Jurkat, Clone E6-1 (cell line): ENCODE data around the gene DEFB128.

ENCODE experiments used
- DNase-seq: peaks from one replicate; pipeline ENCODE4 v3.0.0-alpha.2; 2011; ENCODE audit warnings: low read depth, low spot score
- H3K4me3 ChIP-seq: 2 replicates; pipeline ENCODE4 v1.5.1; 2011; ENCODE audit warnings: mild to moderate bottlenecking, low read length, control low read depth, moderate library complexity

DEFB128 gene

DNA sequence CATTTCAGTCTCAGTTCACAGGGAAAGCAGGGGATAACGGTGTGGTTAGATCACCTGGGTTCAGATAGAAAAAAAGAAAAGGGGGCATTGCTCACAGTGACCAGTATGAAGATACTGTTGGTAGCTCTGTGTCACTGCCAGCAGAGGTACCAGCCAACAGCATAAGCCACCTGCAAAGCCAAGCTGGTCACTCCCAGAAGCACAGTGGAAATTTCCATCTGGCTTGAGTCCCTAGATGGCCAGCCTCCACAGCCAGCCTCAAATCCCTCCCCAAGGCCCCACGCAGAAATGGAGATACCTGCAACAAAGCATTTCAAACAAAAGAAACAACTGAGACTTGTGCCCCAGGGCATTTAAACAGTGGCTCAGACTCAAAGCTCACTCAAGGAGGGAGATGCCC is 20.6 kb downstream of the DEFB128 start:
- DNase-seq, result no peak
- no peak overlapping the region for H3K4me3 ChIP-seq

DNA sequence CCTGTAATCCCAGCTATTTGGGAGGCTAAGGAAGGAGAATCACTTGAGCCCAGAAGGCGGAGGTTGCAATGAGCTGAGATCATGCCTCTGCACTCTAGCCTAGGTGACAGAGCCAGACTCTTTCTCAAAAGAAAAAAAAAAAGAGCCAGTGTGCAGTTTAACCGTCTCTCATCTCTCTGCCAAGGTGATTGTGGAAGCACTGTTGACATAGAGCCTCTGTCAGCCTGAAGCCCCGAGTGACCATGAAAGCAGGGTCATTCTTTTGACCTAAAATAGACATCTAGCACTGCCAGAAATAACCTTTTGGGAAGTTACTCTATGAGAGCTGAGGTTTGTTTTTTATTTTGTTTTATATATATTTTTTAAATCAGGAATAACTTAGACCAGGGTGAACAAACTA is 24.9 kb downstream of the DEFB128 start:
- no peak for DNase-seq
- H3K4me3 ChIP-seq, result no peak overlapping the region

DNA sequence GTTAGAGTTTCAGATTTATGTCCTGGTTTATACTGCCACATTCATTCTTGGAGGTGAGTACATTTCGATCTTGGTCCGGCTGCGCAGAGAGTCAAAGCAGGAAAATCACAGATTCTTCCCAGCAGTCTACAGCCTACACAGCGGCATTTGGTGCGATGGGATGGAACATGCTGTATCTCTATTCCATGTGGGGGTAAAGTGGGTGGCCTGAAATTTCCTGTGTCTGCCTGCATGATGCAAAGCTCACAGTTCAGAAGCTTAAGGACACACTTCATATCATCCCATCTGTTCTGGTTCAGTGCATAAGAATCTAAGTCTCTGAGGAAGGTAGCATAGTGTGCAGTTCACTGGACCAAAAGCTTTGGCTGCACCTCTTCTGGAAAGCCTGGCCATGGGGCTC is 32.4 kb downstream of the DEFB128 start, which contains the start of gene DEFB127:
Gene DEFB127, plus strand, starts transcription at position 301 of the 400 bp plus-strand sequence. Its CDS starts 91 bp downstream, at position 392.
- no peak within 1 kb of the TSS for H3K4me3 ChIP-seq
- DNase-seq, result no peak

GRCh38 chr20:152131-152530 is 37.4 kb downstream of the DEFB128 start:
- DNase-seq, result no peak

GRCh38 chr20:145877-146276 is 43.6 kb downstream of the DEFB128 start:
- DNase-seq, result no peak
- no peak overlapping the region for H3K4me3 ChIP-seq

More at GRCh38 chr20:152131-152530, 37.4 kb downstream of the DEFB128 start:
- no peak overlapping the region for H3K4me3 ChIP-seq

DNA sequence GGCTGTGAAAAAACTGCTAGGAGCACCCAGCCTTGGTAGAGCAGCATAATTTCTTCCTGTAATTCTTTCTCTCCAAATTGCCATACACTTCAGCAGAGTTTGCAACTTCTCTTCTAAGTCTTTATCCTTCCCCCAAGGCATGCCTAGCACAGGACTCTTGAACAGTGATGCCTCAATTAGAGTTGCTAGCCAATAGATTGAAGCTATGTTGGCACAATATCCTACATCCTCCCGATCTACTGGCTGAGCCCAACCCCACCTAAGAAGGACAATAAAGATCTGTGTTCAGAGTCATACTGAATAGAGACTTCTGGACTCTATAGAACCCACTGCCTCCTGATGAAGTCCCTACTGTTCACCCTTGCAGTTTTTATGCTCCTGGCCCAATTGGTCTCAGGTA is 47.2 kb downstream of the DEFB128 start, which contains the start of gene DEFB126:
Gene DEFB126, plus strand, starts transcription at position 301 of the 400 bp plus-strand sequence. Its CDS starts 39 bp downstream, at position 340.
- no peak within 1 kb of the TSS for H3K4me3 ChIP-seq
- no peak for DNase-seq
